Sigmoid colon (tissue), 7 donors: ENCODE measurements around the gene PTPRH. TPM values are rescaled to one million over a fixed set of nuclear protein-coding genes. Genes with fewer than 3 reads are reported as not detected.
"Not testable (repeated sequence)": the region's sequence is repeated elsewhere in the genome, so short reads cannot be mapped to it uniquely, and the experiment has no call there.

ENCODE experiments used
- DNase-seq: peaks from one replicate; pipeline ENCODE4 v3.0.0-alpha.2; 2019
- H3K27ac ChIP-seq, 4 donors: fragments of 200-600 bp; sonication (generic); one replicate each; pipeline ENCODE4 v1.5.1; 2016 to 2019; ENCODE audit warnings: mild to moderate bottlenecking in 1 of 4
- H3K27me3 ChIP-seq, 3 donors: fragments of 200-600 bp; sonication (generic); one replicate each; pipeline ENCODE4 v1.5.1; 2019; ENCODE audit warnings: mild to moderate bottlenecking in 1 of 3
- H3K36me3 ChIP-seq, 4 donors: fragments of 200-600 bp; sonication (generic); one replicate each; pipeline ENCODE4 v1.5.1; 2016 to 2019
- H3K4me1 ChIP-seq, 4 donors: fragments of 200-600 bp; sonication (generic); one replicate each; pipeline ENCODE4 v1.5.1; 2017 to 2019
- H3K4me3 ChIP-seq, 4 donors: fragments of 200-600 bp; sonication (generic); one replicate each; pipeline ENCODE4 v1.5.1; 2017 to 2019; ENCODE audit warnings: mild to moderate bottlenecking in 2 of 4, moderate library complexity in 1 of 4
- H3K9me3 ChIP-seq, 4 donors: fragments of 200-600 bp in 3 of 4; sonication (generic) in 3 of 4; one replicate each; pipeline versions ENCODE4 v1.5.1 to v1.6.1; 2013 to 2019
- CTCF ChIP-seq, 4 experiments: fragments of 450-650 bp in 3 of 4; fragments of 200-600 bp in 1 of 4; IDR thresholded peaks; one replicate each; pipeline ENCODE4 v1.5.1; 2016 to 2019; ENCODE audit warnings: antibody characterized with exemption in 4 of 4, mild to moderate bottlenecking in 3 of 4, moderate library complexity in 2 of 4
- EP300 ChIP-seq, 4 donors: sonication (generic); formaldehyde crosslinking; IDR thresholded peaks; one replicate each; pipeline ENCODE4 v1.6.1; 2017; ENCODE audit warnings: antibody characterized with exemption in 4 of 4
- POLR2A ChIP-seq, 2 donors: fragments of 450-650 bp; IDR thresholded peaks; one replicate each; pipeline ENCODE4 v1.6.1; 2016; ENCODE audit warnings: antibody characterized with exemption in 2 of 2, mild to moderate bottlenecking in 2 of 2, moderate library complexity in 2 of 2
- POLR2AphosphoS5 ChIP-seq, 4 donors: sonication (generic); formaldehyde crosslinking; IDR thresholded peaks; one replicate each; pipeline ENCODE4 v1.6.1; 2017; ENCODE audit warnings: antibody characterized with exemption in 4 of 4
- WGBS, 2 donors: extraction: QIAGEN DNeasy Blood & Tissue Kit; methylation state at CpG; one replicate each; pipeline ENCODE4 v1.1.7; 2013; 5-methylcytosine and 5-hydroxymethylcytosine counted together
- intact Hi-C: fragments of 100-400 bp; cut with DNase I; formaldehyde crosslinking; loops from one replicate; pipeline ENCODE4 v1.15.1; 2023
- polyA plus RNA-seq, 3 donors: library from polyadenylated mRNA; stranded (reverse); fragments of 200-250 nt; gene quantifications; one replicate each; pipeline ENCODE4 v1.2.3, GENCODE V29; 2013
- total RNA-seq, 4 donors: library from RNA; depleted of rRNA; stranded (reverse); fragments of >200 nt; gene quantifications; one replicate each; pipeline ENCODE4 v1.1.0, GENCODE V29; 2016
- donor health status: healthy with polysubstance abuse.
- donor health status: Bipolar disorder and iron deficiency.
- donor health status: healthy.

The PTPRH gene
- total and polyA plus RNA-seq, 7 donors = 0.95 to 61.3 (median 4.3) TPM

- peaks cover 0 to 16% (median 6%) of the 10 kb centered on the region in 4 donors for H3K4me1 ChIP-seq
- intact Hi-C loops = no loop called here
- TF ChIP-seq EP300 (IDR thresholded peaks at IDR 0.05) (no peak), POLR2AphosphoS5 (IDR thresholded peaks at IDR 0.05) (no peak), POLR2A (IDR thresholded peaks at IDR 0.05) (no peak), CTCF (IDR thresholded peaks at IDR 0.05) (no peak)
- no peak overlapping the region for H3K27ac ChIP-seq
- no peaks in the 10 kb centered on the region for H3K9me3 ChIP-seq
- no peak overlapping the region for H3K4me3 ChIP-seq
- DNase-seq = no peak
- WGBS, 2 donors = 47 to 72% methylated on average over 4 of the region's 4 CpGs
- H3K27me3 ChIP-seq = peaks cover 37 to 99% (median 92%) of the 10 kb centered on the region in 3 donors
- no peaks in the 10 kb centered on the region for H3K36me3 ChIP-seq
These were observed 50.9 kb downstream of the PTPRH start for GRCh38 chr19:55158423-55158822.

- H3K4me1 ChIP-seq = peaks cover 0 to 16% (median 6%) of the 10 kb centered on the region in 4 donors
- no peak within 1 kb of the TSS for H3K4me3 ChIP-seq
- no peaks in the 10 kb centered on the region for H3K36me3 ChIP-seq
- H3K27ac ChIP-seq = no peak within 1 kb of the TSS
- 46 to 52% methylated on average over 39 of the region's 39 CpGs for WGBS, 2 donors
- no peaks in the 10 kb centered on the region for H3K9me3 ChIP-seq
- H3K27me3 ChIP-seq = peaks cover 34 to 96% (median 85%) of the 10 kb centered on the region in 3 donors
- intact Hi-C loops = no loop called here
- DNase-seq = no peak
- TF ChIP-seq POLR2A (IDR thresholded peaks at IDR 0.05) (no peak), CTCF (IDR thresholded peaks at IDR 0.05) (no peak), EP300 (IDR thresholded peaks at IDR 0.05) (no peak), POLR2AphosphoS5 (IDR thresholded peaks at IDR 0.05) (no peak)
These were observed 52.0 kb downstream of the PTPRH start, which contains the start of gene TNNI3 for GRCh38 chr19:55157064-55157908. TNNI3 (minus strand) TSS chr19:55157732; CDS start chr19:55157589, 143 bp downstream.

GRCh38 chr19:55156202-55157063 lies 52.9 kb downstream of the PTPRH start:
- intact Hi-C loops = no loop called here

GRCh38 chr19:55155784-55156183 lies 53.5 kb downstream of the PTPRH start:
- H3K4me3 ChIP-seq, H3K9me3 ChIP-seq, H3K27ac ChIP-seq, DNase-seq, H3K36me3 ChIP-seq, intact Hi-C loops: not testable (repeated sequence)
- Histone ChIP-seq H3K27me3 (peaks cover 19 to 90% (median 70%) of the 10 kb centered on the region in 3 donors), H3K4me1 (peaks cover 0 to 13% (median 6%) of the 10 kb centered on the region in 4 donors)
- 3 to 6% methylated on average over 5 of the region's 5 CpGs for WGBS, 2 donors

More at GRCh38 chr19:55156202-55157063, 52.9 kb downstream of the PTPRH start:
- Histone ChIP-seq H3K27ac (no peak overlapping the region), H3K4me3 (no peak overlapping the region), H3K27me3 (peaks cover 25 to 90% (median 77%) of the 10 kb centered on the region in 3 donors), H3K9me3 (no peaks in the 10 kb centered on the region), H3K4me1 (peaks cover 0 to 16% (median 6%) of the 10 kb centered on the region in 4 donors), H3K36me3 (no peaks in the 10 kb centered on the region)
- TF ChIP-seq EP300 (IDR thresholded peaks at IDR 0.05) (no peak), POLR2A (IDR thresholded peaks at IDR 0.05) (no peak), CTCF (IDR thresholded peaks at IDR 0.05) (no peak), POLR2AphosphoS5 (IDR thresholded peaks at IDR 0.05) (no peak)
- DNase-seq = no peak
- 6 to 10% methylated on average over 52 of the region's 52 CpGs for WGBS, 2 donors
